GF-D8 (cell line): ENCODE data around the gene FAM174C.

Source experiments
- DNase-seq: peaks from one replicate; lab custom pipeline; 2025; lab: John Stamatoyannopoulos, UW

Gene FAM174C

GRCh38 chr19:1321539-1321938 is 46.2 kb downstream of the FAM174C start:
- no peak for DNase-seq

GRCh38 chr19:1322198-1322981 is 47.1 kb downstream of the FAM174C start:
- DNase-seq, result no peak

DNA sequence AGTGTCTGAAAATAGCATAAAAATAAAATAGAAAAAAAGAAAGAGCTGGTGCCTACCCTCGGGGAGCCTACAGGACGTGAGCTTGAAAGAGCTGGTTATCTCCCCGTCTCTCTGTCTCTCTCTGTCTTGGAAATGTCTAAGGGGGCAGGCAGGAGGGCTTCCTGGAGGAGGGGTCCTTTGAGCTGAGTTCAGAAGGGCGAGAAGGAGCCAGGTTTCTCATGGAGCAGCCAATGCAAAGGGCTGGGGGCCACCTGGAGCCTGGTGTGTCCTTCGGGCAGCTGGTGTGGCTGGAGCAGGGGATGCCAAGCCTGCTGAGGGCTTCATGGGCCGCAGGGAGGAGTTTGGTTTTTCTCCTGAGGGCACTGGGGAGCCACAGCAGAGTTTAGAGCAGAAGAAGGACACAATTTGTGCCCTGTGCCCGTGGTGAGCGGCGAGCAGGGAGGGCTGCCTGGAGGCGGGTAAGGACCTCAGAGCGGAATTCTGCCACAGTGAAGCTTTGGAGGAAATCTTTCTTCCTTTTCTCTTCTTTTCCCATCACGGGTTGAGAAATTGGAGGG is 49.0 kb downstream of the FAM174C start:
- no peak for DNase-seq

DNA sequence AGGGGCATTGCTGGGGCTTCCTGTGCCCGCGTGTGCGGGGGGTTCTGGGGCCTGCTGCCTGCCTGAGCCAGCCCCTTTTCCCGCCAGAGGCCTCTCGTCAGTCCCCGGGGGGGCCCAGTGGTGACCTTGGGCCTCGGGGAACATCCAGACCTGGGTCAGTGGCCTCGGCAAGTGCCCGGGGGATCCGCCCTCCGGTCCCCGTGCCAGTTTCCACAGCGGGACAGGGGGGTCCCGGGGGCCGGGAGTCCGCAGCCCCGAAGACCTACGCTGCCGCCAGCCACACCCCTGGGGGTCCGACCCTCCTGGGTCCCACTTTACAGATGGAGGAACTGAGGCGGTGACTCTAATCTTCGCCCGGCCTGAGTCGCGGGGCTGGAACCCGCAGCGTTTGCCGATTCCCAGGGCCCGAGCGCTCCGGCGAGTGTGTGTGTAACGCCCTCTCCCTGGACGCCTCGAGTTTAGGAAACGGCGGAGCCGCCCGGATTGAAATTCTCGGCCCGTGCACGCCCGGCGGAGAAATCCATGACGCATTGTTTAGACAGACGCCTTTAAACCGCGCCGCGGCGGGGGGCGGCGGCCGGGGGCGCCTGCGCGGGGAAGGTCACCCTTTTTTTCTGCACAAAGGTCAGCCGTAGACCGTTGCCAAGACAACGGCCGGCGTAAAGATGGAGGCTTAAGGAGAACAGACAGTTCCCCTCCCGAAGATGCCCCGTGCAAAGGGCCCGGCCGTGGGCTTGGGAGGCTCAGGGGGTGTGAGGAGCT is 49.7 kb downstream of the FAM174C start:
- DNase-seq, result no peak

DNA sequence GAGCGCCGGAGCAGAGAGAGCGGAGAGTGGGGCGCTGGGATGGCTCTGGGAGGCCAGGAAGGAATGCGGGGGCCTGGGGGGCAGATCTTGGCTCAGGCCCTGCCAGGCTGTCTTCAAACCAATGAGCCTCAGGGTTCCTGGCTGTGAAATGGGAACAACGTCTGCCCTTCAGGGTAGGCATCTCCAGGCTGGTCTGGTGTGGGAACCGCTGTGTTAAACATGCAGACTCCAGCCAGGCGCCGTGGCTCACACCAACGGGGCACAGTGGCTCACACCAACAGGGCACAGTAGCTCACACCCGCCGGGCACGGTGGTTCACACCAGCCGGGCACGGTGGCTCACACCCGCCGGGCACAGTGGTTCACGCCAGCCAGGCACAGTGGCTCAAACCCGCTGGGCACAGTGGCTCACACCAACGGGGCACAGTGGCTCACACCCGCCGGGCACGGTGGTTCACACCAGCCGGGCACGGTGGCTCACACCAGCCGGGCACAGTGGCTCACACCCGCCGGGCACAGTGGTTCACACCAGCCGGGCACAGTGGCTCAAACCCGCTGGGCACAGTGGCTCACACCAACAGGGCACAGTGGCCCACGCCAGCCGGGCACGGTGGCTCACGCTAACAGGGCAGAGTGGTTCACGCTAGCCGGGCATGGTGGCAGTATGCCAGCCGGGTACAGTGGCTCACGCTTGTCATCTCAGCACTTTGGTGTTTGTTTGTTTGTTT is 50.4 kb downstream of the FAM174C start:
- DNase-seq, result no peak

DNA sequence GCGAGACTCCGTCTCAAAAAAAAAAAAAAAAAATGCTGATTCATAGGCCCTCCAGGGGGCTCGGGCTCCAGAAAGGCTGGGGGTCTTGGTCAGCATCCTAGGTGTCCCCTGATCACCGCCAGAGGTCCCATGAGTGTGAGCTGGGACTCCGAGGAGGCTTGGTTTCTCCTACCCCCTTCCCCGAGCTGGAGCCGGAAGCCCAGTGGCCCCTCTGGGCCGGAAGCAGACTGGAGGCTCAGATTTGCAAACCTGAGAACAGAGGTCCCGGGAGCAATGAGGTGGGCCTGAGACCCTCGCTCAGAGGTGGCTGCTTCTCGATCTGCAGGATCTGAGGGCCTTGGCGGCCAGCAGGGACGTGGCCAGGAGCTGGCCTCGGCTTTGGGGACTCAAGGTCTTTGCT is 51.8 kb downstream of the FAM174C start:
- no peak for DNase-seq
